OCI-LY3 (cell line): ENCODE data around the gene ERC2.

Experiments used
- H2AFZ ChIP-seq: fragments of 200-600, 300-600 bp; shearing (Covaris generic); 2 replicates; pipeline ENCODE4 v1.6.0; 2014; ENCODE audit warnings: antibody characterized with exemption, low read depth, low read length
- H3K27ac ChIP-seq: fragments of 200-600, 300-600 bp; sonication (generic); 2 replicates; pipeline ENCODE4 v1.5.1; 2014; ENCODE audit warnings: mild to moderate bottlenecking, low read length, moderate library complexity, mixed read lengths
- H3K27me3 ChIP-seq: fragments of 200-600, 300-600 bp; sonication (generic); 2 replicates; pipeline ENCODE4 v1.6.1; 2014; ENCODE audit warnings: low read depth, low read length, mixed read lengths
- H3K36me3 ChIP-seq: fragments of 200-600, 300-600 bp; sonication (generic); replicated peaks from 2 replicates; pipeline ENCODE3; 2014; ENCODE audit warnings: low read depth, low read length, mixed read lengths
- H3K4me1 ChIP-seq: fragments of 300-600, 200-600 bp; sonication (generic); 2 replicates; pipeline ENCODE4 v1.6.1; 2014; ENCODE audit warnings: low read length, mixed read lengths
- H3K4me2 ChIP-seq: fragments of 200-600, 300-600 bp; sonication (generic); 2 replicates; pipeline ENCODE4 v1.6.1; 2014; ENCODE audit warnings: low read length, mixed read lengths
- H3K4me3 ChIP-seq: fragments of 300-600, 200-600 bp; sonication (generic); 2 replicates; pipeline ENCODE4 v1.5.1; 2014; ENCODE audit warnings: antibody characterized with exemption, mild to moderate bottlenecking, low read length, moderate library complexity
- H3K79me2 ChIP-seq: fragments of 300-600, 200-600 bp; shearing (Covaris generic); 2 replicates; pipeline ENCODE4 v1.6.1; 2014; ENCODE audit warnings: mild to moderate bottlenecking, low read length, mixed read lengths
- H3K9ac ChIP-seq: fragments of 300-600, 200-600 bp; shearing (Covaris generic); 2 replicates; pipeline ENCODE4 v1.6.0; 2014; ENCODE audit warnings: mild to moderate bottlenecking, low read length, moderate library complexity
- H3K9me3 ChIP-seq: fragments of 200-600, 300-600 bp; shearing (Covaris generic); 2 replicates; pipeline ENCODE4 v1.6.1; 2014; ENCODE audit warnings: low read length, mixed read lengths; ENCODE audit not compliant: insufficient read depth
- H4K20me1 ChIP-seq: fragments of 200-600, 300-600 bp; sonication (generic); 2 replicates; pipeline ENCODE4 v1.6.1; 2016; ENCODE audit warnings: low read length, mixed read lengths; ENCODE audit not compliant: insufficient read depth
- CTCF ChIP-seq: fragments of 200-600, 300-600 bp; sonication (generic); IDR thresholded peaks from 2 replicates; pipeline ENCODE4 v1.5.1; 2014; ENCODE audit warnings: antibody characterized with exemption, low read length, low read depth
- EZH2phosphoT487 ChIP-seq: fragments of 200-600 bp; shearing (Covaris generic); IDR thresholded peaks from 2 replicates; pipeline ENCODE4 v1.6.1; 2018; ENCODE audit warnings: antibody characterized with exemption, mixed run types, low read depth

The ERC2 gene

GRCh38 chr3:55714057-55714456 lies 754.2 kb downstream of the ERC2 start:
- H3K36me3 ChIP-seq, result no peaks in the 10 kb centered on the region
- TF ChIP-seq CTCF (no peak), EZH2phosphoT487 (no peak)
- no peak overlapping the region for H3K9ac ChIP-seq

DNA sequence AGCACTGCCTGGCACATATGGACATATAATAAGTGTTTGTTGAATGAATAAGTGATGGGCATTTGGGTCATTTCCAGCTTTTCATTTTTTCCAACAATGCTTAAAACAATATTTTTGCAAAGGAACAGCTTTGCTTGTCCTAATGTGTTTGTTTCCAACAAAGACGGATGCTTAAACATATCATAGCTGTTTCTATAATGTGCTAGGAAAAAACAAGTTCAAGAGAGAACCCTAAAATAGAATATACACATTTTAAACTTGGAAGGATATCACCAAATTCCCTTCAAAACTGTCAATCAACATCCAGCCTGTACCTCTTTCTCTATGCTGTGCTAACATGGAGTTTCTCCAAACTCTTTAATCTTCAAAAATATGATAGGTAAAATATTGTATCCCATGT lies 756.6 kb downstream of the ERC2 start:
- TF ChIP-seq EZH2phosphoT487, result no peak
- TF ChIP-seq CTCF, result no peak
- no peaks in the 10 kb centered on the region for H3K79me2 ChIP-seq
- no peak overlapping the region for H3K4me3 ChIP-seq
- H3K4me1 ChIP-seq, result peaks cover 10% of the 10 kb centered on the region
- H3K27ac ChIP-seq, result no peak overlapping the region
- no peak overlapping the region for H3K9ac ChIP-seq
- no peaks in the 10 kb centered on the region for H3K36me3 ChIP-seq
- H3K27me3 ChIP-seq, result no peaks in the 10 kb centered on the region; the same call in 1 of the 2 replicates
- no peak overlapping the region for H3K4me2 ChIP-seq
- H3K9me3 ChIP-seq, result no peaks in the 10 kb centered on the region
- no peaks in the 10 kb centered on the region for H4K20me1 ChIP-seq
- no peak overlapping the region for H2AFZ ChIP-seq

More at GRCh38 chr3:55714057-55714456, 754.2 kb downstream of the ERC2 start:
- H2AFZ ChIP-seq, result no peak overlapping the region
- H3K4me2 ChIP-seq, result no peak overlapping the region
- H4K20me1 ChIP-seq, result no peaks in the 10 kb centered on the region
- no peaks in the 10 kb centered on the region for H3K79me2 ChIP-seq
- no peak overlapping the region for H3K4me3 ChIP-seq
- H3K9me3 ChIP-seq, result no peaks in the 10 kb centered on the region
- peaks cover 11% of the 10 kb centered on the region for H3K27me3 ChIP-seq
- no peaks in the 10 kb centered on the region for H3K4me1 ChIP-seq
- no peak overlapping the region for H3K27ac ChIP-seq

DNA sequence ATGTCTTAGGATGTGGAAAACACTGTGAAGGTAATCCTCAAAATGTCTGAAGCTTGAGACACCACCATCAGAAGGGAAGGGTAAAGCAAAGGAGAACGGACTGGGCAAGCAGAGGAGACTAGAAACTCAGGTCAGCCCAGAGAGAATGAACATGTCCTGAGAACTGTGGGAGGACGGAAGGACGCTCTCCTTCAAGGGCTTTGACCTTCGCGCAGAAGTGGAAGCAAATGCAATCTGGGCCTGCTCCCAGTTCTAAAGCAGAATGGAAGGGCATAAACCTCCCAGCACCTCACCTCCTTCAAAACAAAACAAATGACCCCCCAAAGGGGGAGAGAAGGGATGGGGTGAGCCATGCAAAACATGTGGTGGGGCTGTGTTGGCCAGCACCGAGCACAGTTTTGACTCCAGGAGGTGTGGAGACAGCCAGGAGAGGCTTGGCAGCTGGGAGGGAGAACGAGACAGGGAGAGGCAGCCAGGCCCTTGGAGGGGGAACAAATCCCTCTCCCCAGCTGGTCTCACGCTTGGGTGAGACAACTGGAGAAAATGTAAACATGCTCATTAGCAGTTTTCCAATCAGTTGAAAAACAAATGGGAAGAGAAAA lies 758.8 kb downstream of the ERC2 start:
- Histone ChIP-seq H3K4me1 (peaks cover 13% of the 10 kb centered on the region), H4K20me1 (no peaks in the 10 kb centered on the region), H2AFZ (no peak overlapping the region), H3K27me3 (no peaks in the 10 kb centered on the region), H3K9me3 (no peaks in the 10 kb centered on the region), H3K4me3 (no peak overlapping the region), H3K27ac (no peak overlapping the region), H3K36me3 (no peaks in the 10 kb centered on the region), H3K79me2 (no peaks in the 10 kb centered on the region), H3K9ac (no peak overlapping the region), H3K4me2 (no peak overlapping the region)
- TF ChIP-seq EZH2phosphoT487 (no peak), CTCF (no peak)

- H3K4me3 ChIP-seq, result no peak overlapping the region
- no peak overlapping the region for H3K27ac ChIP-seq
- H3K4me2 ChIP-seq, result no peak overlapping the region
- no peaks in the 10 kb centered on the region for H4K20me1 ChIP-seq
- peaks cover 13% of the 10 kb centered on the region for H3K4me1 ChIP-seq
- H3K9ac ChIP-seq, result no peak overlapping the region
- H3K36me3 ChIP-seq, result no peaks in the 10 kb centered on the region
- H3K9me3 ChIP-seq, result no peaks in the 10 kb centered on the region
- H3K79me2 ChIP-seq, result no peaks in the 10 kb centered on the region
- H2AFZ ChIP-seq, result no peak overlapping the region
- TF ChIP-seq CTCF, result no peak
- TF ChIP-seq EZH2phosphoT487, result no peak
- H3K27me3 ChIP-seq, result no peaks in the 10 kb centered on the region
These were observed 759.3 kb downstream of the ERC2 start for GRCh38 chr3:55708921-55709320.
